ENCODE results near the gene CD300LF.

CD300LF gene

DNA sequence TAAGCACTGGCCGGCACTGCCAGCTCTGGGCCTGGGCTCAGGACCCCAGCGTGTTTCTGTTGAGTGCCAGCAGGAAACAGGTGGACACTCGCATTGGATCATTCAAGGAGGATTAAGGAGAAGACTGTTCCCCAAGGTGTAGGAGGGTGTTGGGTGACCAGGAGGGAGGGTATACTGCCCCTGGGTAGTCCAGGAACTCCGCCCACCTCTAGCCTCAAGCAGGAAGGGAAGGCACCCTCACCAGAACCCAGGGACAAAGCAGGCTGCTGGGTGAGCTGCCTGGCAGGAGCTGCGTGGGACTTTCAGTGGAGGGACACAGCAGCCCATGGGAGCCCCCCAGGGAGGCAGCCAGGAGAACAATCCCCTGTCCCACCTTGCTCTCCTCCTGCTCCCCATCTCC is 16.6 kb upstream of the CD300LF start:
- no peak for DNase-seq

GRCh38 chr17:74728702-74729075 is 16.0 kb upstream of the CD300LF start:
- DNase-seq: no peak

- no peak for DNase-seq
Measured at GRCh38 chr17:74728033-74728701, 15.4 kb upstream of the CD300LF start.

GRCh38 chr17:74725111-74725510 is 12.4 kb upstream of the CD300LF start:
- no peak for DNase-seq

DNA sequence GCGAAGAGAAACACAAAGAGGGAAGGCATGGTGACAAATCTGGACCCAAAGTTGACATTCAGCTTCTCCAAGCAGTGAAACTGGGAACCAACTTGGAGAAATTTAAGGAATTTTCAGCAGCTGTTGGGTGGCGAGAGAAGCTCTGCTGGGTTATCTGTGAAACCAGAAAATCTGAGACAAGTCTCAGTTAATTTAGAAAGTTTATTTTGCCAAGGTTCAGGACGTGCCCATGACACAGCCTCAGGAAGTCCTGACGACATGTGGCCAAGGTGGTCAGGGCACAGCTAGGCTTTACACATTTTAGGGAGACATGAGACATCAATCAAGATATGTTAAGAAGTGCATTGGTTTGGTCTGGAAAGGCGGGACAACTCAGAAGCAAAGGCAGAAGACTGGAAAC is 11.2 kb upstream of the CD300LF start:
- no peak for DNase-seq

DNA sequence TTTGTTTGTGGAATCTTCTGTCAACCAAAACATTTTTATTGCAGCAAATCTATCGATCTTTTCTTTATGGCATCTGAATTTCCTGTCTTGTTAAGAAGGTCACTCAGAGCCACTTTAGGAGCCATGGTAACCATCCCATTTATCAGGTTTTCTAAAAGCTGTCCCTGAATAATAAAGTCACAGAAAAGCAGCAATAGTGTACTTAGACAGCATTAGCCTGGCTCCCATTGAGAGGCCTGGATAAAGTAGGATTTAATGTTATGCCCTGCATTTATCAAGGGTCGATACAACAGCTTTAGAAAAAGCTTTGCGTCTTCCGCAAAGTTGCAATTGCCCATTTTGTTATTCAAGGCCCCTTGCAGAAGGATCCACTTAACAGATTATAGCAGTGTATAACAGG is 10.1 kb upstream of the CD300LF start:
- DNase-seq: no peak

DNA sequence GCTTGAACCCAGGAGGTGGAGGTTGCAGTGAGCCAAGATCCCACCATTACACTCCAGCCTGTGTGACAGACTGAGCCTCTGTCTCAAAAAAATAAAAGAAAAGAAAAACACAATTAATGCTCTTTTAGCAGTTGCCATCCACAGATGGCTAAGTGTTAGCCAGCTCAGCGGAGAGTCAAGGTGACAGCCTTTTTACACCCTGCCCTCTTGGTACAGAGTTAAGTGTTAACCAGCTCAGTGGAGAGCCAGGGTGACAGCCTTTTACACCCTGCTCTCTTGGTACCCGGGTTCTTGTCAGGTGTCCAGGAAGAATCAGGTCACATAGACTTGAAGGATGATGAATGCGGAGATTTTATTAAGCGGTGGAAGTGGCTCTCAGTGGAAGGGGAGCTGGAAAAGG is 7.8 kb upstream of the CD300LF start:
- DNase-seq: no peak

DNA sequence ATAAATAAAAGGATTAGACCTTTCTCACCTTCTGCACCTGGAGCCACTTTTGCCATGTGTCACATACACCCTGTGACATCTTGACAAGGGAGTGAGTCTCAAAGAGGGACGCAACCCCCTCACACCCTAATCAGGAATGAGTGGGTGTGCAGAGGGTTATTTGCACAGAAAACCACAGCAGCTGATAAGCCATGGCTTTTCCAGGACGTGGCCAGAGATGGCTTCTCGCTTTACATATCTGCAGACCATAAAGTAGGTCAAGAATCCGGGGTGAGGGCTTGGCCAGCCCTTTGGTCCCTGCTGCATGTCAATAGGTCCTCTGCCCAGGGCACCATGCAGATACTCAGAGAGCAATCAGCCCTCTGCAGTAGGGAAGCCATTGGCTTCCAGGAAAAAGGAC is 2.4 kb upstream of the CD300LF start:
- DNase-seq: no peak

DNA sequence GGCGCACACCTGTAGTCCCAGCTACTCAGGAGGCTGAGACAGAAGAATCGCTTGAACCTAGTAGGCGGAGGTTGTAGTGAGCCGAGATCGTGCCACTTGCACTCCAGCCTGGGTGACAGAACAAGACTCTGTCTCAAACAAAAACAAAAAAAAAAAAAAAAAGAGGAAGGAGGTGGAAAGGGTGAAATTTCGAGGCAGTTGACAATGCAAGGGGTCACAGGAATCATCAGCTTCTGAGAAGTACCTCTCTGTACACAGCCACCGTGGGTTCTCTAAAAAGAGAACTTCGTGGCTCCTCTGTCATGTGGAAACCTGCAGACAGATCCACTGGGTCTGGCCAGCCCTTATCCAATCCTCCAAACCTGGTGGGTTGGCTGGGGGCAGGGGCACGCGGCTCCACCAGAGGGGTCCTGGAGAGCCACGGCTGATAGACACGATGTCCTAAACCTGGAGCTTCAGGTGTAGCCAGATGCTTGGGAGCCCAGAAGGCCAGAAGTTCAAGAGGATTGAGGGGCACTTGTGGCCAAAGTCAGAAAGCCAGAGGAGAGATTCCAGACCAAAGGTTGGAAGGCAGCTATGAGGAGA is 540 bp upstream of the CD300LF start:
- DNase-seq: no peak

- no peak for DNase-seq
Measured at GRCh38 chr17:74712301-74712700, 422 bp downstream of the CD300LF start.

DNA sequence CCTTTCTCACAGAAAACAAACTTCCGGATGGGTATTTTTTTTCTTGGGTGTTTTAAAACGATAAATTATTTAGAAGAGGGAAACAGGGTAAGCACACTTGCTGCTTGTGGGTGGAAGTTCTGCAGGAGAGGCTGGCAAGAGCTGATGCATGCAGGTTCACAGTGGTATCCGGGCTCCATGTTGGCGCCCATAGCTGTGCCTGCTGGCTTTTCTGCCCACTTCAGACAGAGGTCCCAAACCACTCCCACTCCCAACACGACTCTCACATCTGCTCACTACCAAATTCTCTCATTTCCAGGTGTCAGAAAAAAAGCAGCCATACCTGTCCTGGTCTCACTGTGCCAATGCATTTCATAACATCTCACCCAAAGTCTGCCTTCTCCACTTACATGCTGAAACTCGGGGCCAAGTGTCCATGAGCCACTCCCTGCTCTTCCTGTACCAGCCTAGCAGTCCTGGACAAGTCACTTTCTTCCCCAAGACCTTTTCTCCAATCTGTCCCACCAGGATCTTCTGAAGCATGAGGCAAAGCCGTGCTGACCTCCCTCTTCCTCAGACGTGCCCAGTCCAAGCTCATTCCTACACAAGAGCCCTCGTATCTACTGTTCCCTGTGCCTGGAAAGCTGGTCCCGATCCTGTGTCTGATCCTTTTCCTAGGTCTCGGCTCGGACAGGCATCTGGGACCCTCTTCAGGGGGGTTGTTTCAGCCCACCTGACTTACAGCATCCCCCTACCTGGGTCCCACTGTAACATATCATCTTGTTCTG is 1.5 kb downstream of the CD300LF start:
- DNase-seq: no peak

DNA sequence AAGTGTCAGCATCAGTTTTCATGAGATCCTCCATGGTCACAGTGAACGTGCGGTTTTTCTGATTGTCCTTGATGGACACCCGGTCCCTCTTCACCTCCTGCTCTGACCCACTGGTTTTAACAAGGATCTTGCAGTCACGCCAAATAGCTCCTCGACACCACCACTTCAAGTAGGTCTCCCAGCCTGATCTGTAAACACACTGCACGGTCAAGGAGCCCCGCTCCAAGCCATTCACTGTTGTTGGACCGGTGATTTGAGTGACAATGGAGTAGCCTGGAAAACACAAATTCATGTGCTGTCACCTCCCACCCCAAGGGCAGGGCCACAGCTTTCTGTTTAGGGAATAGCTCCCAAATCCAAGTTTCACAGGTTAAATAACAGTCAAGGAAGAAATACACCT is 8.2 kb downstream of the CD300LF start:
- DNase-seq: no peak

- no peak for DNase-seq
Measured at GRCh38 chr17:74703311-74703710, 9.4 kb downstream of the CD300LF start.

DNA sequence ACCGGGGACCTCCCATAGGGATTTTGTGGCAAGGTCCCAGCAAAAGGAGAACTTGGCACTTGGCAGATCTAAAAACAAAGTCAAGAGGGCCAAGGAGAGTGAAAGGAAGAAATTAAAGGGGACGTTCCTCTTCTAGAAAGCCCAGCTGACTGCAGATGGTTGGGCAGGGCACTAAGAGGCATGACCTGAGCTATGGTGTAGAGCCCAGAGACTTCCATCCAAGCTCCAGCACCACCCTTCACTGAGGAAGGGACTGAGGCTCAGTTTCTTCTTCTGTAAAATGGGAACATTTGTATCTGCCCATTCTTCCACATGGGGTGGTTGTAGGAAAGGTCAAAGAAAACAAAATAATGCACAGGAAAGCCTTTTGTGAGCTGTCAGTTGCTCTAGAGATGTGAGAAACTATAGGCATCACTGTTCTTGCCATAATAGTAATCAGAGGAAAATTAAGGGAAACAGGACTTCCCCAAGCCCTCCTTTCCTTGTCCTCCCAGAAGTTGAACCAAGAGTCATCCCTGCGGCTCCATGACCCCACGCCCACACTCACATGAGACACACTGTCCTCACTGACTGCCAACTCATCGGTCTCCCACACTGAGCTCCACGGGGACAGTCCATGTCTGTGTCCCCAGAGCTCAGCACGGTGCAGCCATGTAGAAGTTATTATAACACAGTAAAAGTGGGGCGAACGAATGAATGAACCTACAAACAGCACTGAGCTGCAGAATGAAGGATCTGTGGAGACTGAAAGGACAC is 10.4 kb downstream of the CD300LF start:
- no peak for DNase-seq

GRCh38 chr17:74699236-74699635 is 13.5 kb downstream of the CD300LF start:
- no peak for DNase-seq

DNA sequence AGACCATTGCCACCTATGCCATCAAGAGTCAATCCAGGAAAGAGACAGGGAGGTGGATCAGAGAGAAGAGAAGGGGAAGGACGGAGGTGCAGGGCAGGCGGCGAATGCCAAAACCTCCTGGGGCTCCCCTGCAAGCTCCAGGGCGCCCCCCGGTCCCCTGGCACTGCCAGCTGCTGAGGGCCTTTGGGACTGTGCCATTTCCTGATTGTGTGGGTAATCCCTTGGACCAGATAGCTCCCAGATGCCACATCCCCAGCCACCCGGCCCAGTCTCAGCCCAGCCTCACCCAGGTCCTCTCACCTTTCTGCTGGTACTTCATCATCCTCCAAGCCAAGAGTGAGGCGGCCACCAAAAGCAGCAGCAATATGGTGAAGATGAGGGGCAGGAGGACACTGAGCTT is 14.7 kb downstream of the CD300LF start:
- DNase-seq: no peak

DNA sequence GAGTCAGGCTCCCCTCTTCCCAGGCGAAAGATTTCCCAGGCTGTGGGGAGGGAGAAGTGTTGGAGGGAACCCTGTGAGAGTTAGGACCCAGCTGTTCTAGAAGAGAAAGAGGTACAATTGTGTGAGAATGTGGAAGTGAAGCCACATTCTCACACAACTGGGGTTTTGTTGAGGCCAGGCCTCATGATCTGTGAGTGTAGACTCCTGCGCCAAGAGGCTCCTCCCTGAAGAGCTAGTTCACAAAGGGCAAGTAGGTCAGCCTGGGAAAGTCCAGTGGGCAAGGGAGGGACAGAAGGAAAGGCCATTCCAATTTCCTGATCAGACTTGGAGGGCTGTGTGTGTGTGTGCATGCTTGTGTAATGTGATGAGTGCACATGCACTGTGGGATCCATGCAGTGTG is 15.2 kb downstream of the CD300LF start:
- DNase-seq: no peak

DNA sequence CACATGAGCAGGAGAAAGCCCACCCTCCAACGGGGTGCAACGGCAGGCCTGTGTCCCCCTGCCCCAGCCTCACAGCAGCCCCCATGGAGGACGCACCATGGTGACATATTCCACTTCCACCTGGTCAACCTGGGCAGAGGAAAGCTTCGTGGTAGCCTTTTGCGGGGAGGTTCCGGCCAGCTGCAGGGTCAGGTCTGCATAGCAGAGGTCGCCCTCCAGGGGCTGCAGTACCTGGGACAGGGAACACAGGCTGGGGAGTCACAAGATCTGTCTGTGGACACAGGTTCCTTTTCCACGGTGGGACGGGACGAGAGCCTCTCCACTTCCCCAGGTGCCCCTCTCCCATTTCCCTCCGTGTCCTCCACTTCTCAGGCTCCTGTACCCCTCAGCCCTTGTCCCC is 17.1 kb downstream of the CD300LF start:
- no peak for DNase-seq

- no peak for DNase-seq
Measured at GRCh38 chr17:74694081-74694480, 18.6 kb downstream of the CD300LF start.

DNA sequence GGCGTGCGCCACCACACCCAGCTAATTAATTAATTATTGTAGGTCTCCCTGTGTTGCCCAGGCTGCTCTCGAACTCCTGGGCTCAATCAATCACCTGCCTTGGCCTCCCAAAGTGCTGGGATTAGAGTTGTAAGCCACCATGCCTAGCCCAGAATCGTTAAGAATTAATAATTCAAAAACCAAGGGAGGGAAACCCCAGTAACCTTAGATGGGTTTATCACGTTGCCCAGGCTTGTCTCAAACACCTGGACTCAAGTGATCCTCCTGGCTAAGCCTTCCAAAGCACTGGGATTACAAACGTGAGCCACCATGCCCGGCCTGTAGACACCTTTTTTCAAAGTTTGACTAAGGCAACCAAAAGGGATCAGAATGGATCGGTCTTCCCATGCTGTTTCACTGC is 21.6 kb downstream of the CD300LF start:
- no peak for DNase-seq

- no peak for DNase-seq
Measured at GRCh38 chr17:74690409-74690825, 22.3 kb downstream of the CD300LF start.

GRCh38 chr17:74687886-74688285 is 24.8 kb downstream of the CD300LF start:
- DNase-seq: no peak

GRCh38 chr17:74686761-74687160 is 26.0 kb downstream of the CD300LF start:
- DNase-seq: no peak

All from NCI-H2171 (cell line).